ENCODE data around the gene SHC4. TPM values are rescaled to one million over a fixed set of nuclear protein-coding genes. Genes with fewer than 3 reads are reported as not detected.

SHC4 gene
- polyA plus RNA-seq, 1 of the 3 experiments (the other 2 are of a cell fraction): 1.6 TPM

GRCh38 chr15:48889925-48890324 is 73.8 kb downstream of the SHC4 start (continued):
- TF ChIP-seq REST (IDR thresholded peaks at IDR 0.05; ENCODE audit: low read depth, low read length): no peak
- TF ChIP-seq EZH2phosphoT487 (IDR thresholded peaks at IDR 0.05; ENCODE audit: borderline replicate concordance, low read depth): no peak

GRCh38 chr15:48888836-48889235 is 74.9 kb downstream of the SHC4 start:
- H3K4me1 ChIP-seq (ENCODE audit: control insufficient read depth in 1 of 2, insufficient read depth in 2 of 2, low read depth in 1 of 2, low read length in 1 of 2): peaks cover 4 to 30% of the 10 kb centered on the region in 2 experiments; a peak in 3 of 4 replicates
- peak overlapping the region; percentile 5; the same call in 1 of the 2 replicates for H3K9ac ChIP-seq
- no peaks in the 10 kb centered on the region for H4K20me1 ChIP-seq (ENCODE audit: insufficient read depth)
- no peak overlapping the region for H3K4me3 ChIP-seq (ENCODE audit: low read depth in 2 of 2, low read length in 1 of 2)
- no peaks in the 10 kb centered on the region for H3K79me2 ChIP-seq (ENCODE audit: insufficient read depth)
- H3K9me3 ChIP-seq: no peaks in the 10 kb centered on the region
- peak overlapping the region in 1 of 2 experiments; percentile 84; a peak in 2 of 4 replicates for H3K27ac ChIP-seq (ENCODE audit: low read depth in 2 of 2, low read length in 1 of 2)
- no peaks in the 10 kb centered on the region for H3K36me3 ChIP-seq (replicated peaks in 1 of 2; ENCODE audit: control insufficient read depth in 1 of 2, insufficient read depth in 2 of 2, low read length in 1 of 2)
- 71% methylated on average over 1 of the region's 1 CpG for WGBS (ENCODE audit: low lambda C conversion rate)
- DNase-seq: no peak
- no peaks in the 10 kb centered on the region for H3K9me2 ChIP-seq
- ChIA-PET CTCF (interaction anchor here (0.7 kb wide), 1 partner anchor 1415 kb away, joined by 3 read pairs; no protein-coding TSS in a partner anchor), POLR2A (interaction anchor here (1.6 kb wide), 1 partner anchor 11 kb away, joined by 3 read pairs; the partner anchor contains the start of gene EID1)
- H2AFZ ChIP-seq (ENCODE audit: low read depth): 0 out of 2 replicates have a peak overlapping the region, but pooled peaks have one; percentile 12
- H3K4me2 ChIP-seq: peak overlapping the region; percentile 22; the same call in 1 of the 2 replicates
- H3F3A ChIP-seq (replicated peaks; ENCODE audit: insufficient read depth): peaks cover 21% of the 10 kb centered on the region
- no peak for TF ChIP-seq POLR2AphosphoS5 (IDR thresholded peaks at IDR 0.05; ENCODE audit: low read depth, low read length)
- TF ChIP-seq USF1 (IDR thresholded peaks at IDR 0.05; ENCODE audit: borderline replicate concordance, low read depth): no peak
- no peak for TF ChIP-seq TEAD4 (IDR thresholded peaks at IDR 0.05; ENCODE audit: borderline replicate concordance, insufficient read depth)
- no peak for TF ChIP-seq REST (IDR thresholded peaks at IDR 0.05; ENCODE audit: low read depth, low read length)
- no peak for TF ChIP-seq RCOR1 (IDR thresholded peaks at IDR 0.05; ENCODE audit: low read length)
- TF ChIP-seq MEF2A (IDR thresholded peaks at IDR 0.05; ENCODE audit: borderline replicate concordance, low read depth): no peak
- TF ChIP-seq GATA2 (CRISPR knock-in tag; IDR thresholded peaks at IDR 0.05): no peak
- TF ChIP-seq ZBTB33 (IDR thresholded peaks at IDR 0.05; ENCODE audit: borderline replicate concordance, low read depth): no peak
- H3K27me3 ChIP-seq (ENCODE audit: insufficient read depth): no peaks in the 10 kb centered on the region
